AG09319 (cell line): ENCODE results near the gene UCN2.

Source experiments
- DNase-seq: peaks from one replicate; pipeline ENCODE4 v3.0.0-alpha.2; 2010; ENCODE audit warnings: low read depth; ENCODE audit errors: extremely low read depth
- TF ChIP-seq, protein P1 (sequence below): IDR thresholded peaks from 2 replicates; pipeline ENCODE4 v1.5.1; 2011; ENCODE audit warnings: low read depth, mild to moderate bottlenecking, inconsistent platforms, low read length, moderate library complexity

The UCN2 gene

DNA sequence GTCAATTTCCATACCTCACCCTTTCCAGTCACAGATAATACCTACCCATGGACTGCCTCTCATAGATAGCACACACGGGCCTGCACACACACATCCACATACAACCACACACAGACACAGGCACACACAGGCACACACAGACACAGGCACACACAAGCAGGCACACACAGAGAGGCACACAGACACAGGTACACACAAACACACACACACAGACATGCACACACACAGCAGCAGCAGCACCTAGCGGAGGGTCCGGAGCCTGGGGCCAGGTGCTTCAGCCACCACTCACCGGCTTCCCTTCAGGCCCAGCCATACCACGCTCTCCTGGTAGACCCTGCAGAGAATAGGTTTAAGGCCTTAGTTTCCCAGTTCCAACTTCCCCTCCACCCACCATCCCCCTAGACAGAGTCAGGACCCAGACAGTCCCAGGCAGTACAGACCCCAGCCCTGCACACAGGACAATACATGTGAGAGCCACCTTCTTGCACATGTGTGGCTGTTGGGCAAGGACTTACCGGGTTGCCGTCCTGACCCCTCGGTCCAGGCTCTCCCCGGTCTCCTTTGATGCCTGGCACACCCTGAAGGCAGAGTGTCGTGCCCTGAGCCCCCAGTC lies 10.5 kb upstream of the UCN2 start:
- TF ChIP-seq, protein P1, sequence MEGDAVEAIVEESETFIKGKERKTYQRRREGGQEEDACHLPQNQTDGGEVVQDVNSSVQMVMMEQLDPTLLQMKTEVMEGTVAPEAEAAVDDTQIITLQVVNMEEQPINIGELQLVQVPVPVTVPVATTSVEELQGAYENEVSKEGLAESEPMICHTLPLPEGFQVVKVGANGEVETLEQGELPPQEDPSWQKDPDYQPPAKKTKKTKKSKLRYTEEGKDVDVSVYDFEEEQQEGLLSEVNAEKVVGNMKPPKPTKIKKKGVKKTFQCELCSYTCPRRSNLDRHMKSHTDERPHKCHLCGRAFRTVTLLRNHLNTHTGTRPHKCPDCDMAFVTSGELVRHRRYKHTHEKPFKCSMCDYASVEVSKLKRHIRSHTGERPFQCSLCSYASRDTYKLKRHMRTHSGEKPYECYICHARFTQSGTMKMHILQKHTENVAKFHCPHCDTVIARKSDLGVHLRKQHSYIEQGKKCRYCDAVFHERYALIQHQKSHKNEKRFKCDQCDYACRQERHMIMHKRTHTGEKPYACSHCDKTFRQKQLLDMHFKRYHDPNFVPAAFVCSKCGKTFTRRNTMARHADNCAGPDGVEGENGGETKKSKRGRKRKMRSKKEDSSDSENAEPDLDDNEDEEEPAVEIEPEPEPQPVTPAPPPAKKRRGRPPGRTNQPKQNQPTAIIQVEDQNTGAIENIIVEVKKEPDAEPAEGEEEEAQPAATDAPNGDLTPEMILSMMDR, result no peak

DNA sequence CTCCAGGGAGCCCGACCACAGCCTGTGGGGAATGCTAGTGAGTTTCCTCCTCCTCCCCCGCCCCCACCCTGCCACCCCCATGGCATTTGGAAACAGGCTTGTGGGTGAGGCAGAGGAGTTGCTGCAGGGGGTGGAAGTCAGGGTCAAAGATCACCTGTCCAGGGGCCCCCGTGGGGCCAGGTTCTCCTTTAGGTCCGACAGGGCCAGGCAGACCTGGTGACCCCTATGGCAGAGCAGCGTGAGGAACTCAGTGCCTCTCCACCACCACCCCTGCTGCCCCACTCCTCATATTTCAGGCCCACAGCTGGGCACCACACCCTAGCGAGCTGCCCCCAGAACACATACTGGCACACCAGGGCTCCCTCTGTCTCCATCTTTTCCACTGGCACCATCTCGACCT lies 8.9 kb upstream of the UCN2 start:
- TF ChIP-seq, protein P1, result no peak
- no peak for DNase-seq

More for the DNA sequence above, 10.5 kb upstream of the UCN2 start:
- no peak for DNase-seq

DNA sequence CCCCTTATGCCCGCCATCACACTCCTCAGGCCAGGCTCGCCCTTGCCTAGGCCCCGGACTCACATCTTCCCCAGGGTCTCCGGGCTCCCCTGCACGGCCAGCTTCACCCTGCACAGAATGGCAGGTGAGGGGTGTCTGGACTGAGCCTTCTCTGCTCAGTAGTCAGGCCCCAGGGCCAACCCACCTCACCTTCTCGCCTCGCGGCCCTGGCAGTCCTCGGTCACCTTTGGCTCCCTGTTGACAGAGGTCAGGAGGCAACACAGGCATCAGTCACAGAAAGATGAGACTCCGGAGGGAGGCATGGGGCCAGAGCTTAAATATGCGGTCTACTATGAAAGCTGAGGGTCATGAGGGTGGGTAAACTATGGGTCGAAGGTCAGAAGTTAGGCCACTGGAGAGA lies 8.4 kb upstream of the UCN2 start:
- no peak for DNase-seq
- TF ChIP-seq, protein P1, result no peak

DNA sequence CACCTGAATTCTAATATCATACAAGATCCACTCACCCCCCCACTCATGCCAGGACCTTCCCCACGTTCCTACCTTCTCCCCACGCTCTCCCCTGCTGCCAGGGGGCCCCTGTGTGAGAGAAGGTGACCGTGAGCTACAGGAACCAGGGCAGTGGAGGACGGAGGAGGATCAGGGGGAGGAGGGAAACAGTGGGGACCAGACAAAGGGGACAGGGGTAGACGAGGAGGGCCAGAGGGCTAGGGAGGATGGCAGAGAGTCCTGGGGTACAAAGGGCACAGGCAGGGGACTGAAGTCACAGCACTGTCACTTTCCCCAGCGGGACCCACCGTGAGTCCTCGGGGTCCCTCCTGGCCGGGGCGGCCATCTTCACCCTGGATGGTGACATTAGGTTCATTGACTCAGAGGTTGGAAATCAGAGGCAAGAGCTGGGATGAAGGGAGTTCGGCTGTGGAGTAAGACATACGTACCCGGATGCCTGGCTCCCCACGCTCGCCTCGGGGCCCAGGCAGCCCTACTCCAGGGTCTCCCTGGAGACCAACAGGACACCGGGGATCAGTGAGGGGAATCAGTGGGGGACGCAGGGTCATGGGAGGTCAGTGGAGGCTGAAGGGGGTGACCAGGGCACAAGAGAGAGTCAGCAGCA lies 6.3 kb upstream of the UCN2 start:
- no peak for DNase-seq
- TF ChIP-seq, protein P1, result no peak

DNA sequence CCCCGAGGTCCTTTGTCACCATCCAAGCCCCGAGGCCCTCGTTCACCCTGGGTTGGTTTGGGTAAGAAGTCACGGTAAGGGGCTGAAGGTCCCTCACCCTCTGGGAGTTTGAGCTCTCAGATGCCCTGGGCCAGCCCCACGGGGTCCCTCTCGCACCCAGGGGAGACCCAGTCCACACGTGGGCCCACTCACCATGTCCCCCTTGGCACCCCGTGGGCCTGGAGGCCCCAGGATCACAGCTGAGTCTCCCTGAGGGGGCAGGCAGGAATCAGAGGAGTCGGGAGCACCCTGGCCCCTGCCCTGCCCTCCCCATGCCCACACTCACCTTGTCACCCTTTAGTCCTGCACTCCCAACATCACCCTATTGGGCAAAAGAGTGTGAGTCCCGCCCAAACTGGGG lies 5.8 kb upstream of the UCN2 start:
- TF ChIP-seq, protein P1, result no peak
- no peak for DNase-seq

DNA sequence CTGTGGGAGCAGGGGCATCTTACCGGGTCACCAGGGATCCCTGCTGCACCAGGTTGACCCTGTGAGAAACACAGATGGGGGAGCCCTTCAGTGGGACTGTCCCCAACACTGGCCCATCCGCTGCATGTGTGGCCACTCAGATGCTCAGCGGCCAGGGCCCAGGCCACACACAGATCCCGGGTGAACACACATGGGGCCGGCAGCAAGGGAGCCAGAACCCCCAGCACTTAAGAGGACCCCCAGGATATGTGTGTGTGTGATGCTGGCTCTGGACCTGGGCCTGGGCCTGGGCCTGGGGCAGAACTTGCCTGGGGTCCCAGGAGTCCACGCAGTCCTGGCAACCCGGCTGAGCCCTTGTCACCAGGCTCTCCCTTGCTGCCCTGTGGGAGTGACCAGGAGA lies 4.9 kb upstream of the UCN2 start:
- TF ChIP-seq, protein P1, result no peak
- no peak for DNase-seq

DNA sequence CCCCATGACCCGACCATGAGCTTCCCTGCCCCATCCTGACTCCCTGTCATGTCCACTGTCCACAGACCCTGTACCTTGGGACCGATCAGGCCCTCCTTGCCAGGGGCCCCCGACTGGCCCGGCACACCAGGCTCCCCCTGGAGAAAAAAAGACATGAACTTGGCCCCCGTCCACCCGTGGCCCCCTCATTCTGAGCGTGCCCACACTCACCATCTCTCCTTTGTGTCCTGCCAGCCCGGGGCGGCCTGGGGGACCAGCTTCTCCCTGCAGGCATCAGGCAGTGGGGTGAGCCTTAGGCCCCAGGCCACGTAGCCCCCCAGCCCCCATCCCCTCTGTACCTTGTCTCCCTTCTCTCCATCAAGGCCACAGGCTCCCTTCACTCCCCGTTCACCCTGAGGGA lies 3.9 kb upstream of the UCN2 start:
- TF ChIP-seq, protein P1, result no peak
- DNase-seq, result no peak
